Osteoblast (primary cell): Measurements from ENCODE around the gene ODF2L. TPM values are rescaled to one million over a fixed set of nuclear protein-coding genes. Genes with fewer than 3 reads are reported as not detected.

ENCODE experiments used
- DNase-seq: peaks from one replicate; pipeline ENCODE4 v3.0.0; 2011; ENCODE audit warnings: low spot score, mixed read lengths; ENCODE audit not compliant: insufficient read length; ENCODE audit errors: missing footprints
- H2AFZ ChIP-seq: 2 replicates; pipeline ENCODE4 v1.6.0; 2011; ENCODE audit warnings: mild to moderate bottlenecking, low read length
- H3K27ac ChIP-seq: 2 replicates; pipeline ENCODE4 v1.5.1; 2011; ENCODE audit warnings: mild to moderate bottlenecking, low read depth, low read length, moderate library complexity
- H3K27me3 ChIP-seq: 2 replicates; pipeline ENCODE4 v1.6.0; 2012; ENCODE audit warnings: mild to moderate bottlenecking, control low read depth, inconsistent platforms, low read length, moderate library complexity; ENCODE audit not compliant: insufficient read depth
- H3K36me3 ChIP-seq: 2 replicates; pipeline ENCODE4 v1.5.1; 2011; ENCODE audit warnings: mild to moderate bottlenecking, low read length, control low read depth, moderate library complexity; ENCODE audit not compliant: insufficient read depth
- H3K4me1 ChIP-seq: 2 replicates; pipeline ENCODE4 v1.5.1; 2011; ENCODE audit warnings: mild to moderate bottlenecking, low read length, control low read depth, moderate library complexity; ENCODE audit not compliant: insufficient read depth
- H3K4me2 ChIP-seq: 2 replicates; pipeline ENCODE4 v1.6.0; 2011; ENCODE audit warnings: mild to moderate bottlenecking, low read length; ENCODE audit not compliant: insufficient read depth
- H3K4me3 ChIP-seq: fragments of 200-600 bp; sonication (generic); 3 replicates; pipeline ENCODE4 v1.5.1; 2012; ENCODE audit warnings: mild to moderate bottlenecking, low read length, inconsistent platforms; ENCODE audit not compliant: insufficient read depth
- H3K79me2 ChIP-seq: 2 replicates; pipeline ENCODE4 v1.6.0; 2012; ENCODE audit warnings: mild to moderate bottlenecking, low read length, control low read depth, inconsistent platforms; ENCODE audit not compliant: insufficient read depth
- H3K9me3 ChIP-seq: 2 replicates; pipeline ENCODE4 v1.5.1; 2011; ENCODE audit warnings: low read depth, low read length, control low read depth
- H4K20me1 ChIP-seq: 2 replicates; pipeline ENCODE4 v1.6.0; 2012; ENCODE audit warnings: mild to moderate bottlenecking, low read length, control low read depth; ENCODE audit not compliant: insufficient read depth
- total RNA-seq: library from RNA; depleted of rRNA; stranded (reverse); fragments of >200 nt; gene quantifications from 2 replicates; pipeline ENCODE4 v1.2.3, GENCODE V29; 2012
- TF ChIP-seq, protein P1 (sequence below): IDR thresholded peaks from 2 replicates; pipeline ENCODE4 v1.5.1; 2011; ENCODE audit warnings: mild to moderate bottlenecking, low read depth, low read length, moderate library complexity; ENCODE audit errors: extremely low read depth

ODF2L gene
- total RNA-seq, 1 donor = 87.6 TPM

DNA sequence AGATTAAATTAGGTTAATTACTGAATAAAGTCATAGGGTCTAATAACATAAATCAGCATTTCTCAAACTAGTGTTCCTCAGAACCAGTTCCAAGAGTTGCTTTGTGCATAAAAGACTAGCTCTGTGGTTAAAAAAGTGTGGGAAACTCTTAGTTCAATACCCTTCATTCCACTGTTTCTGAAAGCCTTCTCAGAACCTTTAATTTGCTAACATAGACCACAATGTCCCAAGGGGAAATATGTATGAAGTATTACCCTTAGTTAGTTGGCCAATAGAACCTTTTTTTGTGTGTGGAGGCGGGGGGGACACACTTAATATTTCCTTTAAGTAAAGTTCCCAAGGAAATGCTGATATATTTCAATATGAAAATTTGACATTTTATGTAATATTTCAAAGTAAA is 20.4 kb downstream of the ODF2L start:
- peaks cover 33% of the 10 kb centered on the region for H3K36me3 ChIP-seq
- no peaks in the 10 kb centered on the region for H3K79me2 ChIP-seq
- TF ChIP-seq, protein P1, sequence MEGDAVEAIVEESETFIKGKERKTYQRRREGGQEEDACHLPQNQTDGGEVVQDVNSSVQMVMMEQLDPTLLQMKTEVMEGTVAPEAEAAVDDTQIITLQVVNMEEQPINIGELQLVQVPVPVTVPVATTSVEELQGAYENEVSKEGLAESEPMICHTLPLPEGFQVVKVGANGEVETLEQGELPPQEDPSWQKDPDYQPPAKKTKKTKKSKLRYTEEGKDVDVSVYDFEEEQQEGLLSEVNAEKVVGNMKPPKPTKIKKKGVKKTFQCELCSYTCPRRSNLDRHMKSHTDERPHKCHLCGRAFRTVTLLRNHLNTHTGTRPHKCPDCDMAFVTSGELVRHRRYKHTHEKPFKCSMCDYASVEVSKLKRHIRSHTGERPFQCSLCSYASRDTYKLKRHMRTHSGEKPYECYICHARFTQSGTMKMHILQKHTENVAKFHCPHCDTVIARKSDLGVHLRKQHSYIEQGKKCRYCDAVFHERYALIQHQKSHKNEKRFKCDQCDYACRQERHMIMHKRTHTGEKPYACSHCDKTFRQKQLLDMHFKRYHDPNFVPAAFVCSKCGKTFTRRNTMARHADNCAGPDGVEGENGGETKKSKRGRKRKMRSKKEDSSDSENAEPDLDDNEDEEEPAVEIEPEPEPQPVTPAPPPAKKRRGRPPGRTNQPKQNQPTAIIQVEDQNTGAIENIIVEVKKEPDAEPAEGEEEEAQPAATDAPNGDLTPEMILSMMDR = no peak
- DNase-seq = no peak
- H3K9me3 ChIP-seq = no peaks in the 10 kb centered on the region
- H3K4me2 ChIP-seq = no peak overlapping the region
- no peak overlapping the region for H2AFZ ChIP-seq
- no peak overlapping the region for H3K27ac ChIP-seq
- no peaks in the 10 kb centered on the region for H3K27me3 ChIP-seq
- H3K4me1 ChIP-seq = no peaks in the 10 kb centered on the region
- no peaks in the 10 kb centered on the region for H4K20me1 ChIP-seq
- H3K4me3 ChIP-seq = no peak overlapping the region

GRCh38 chr1:86370601-86371022 is 25.5 kb downstream of the ODF2L start:
- Histone ChIP-seq H4K20me1 (no peaks in the 10 kb centered on the region), H3K4me1 (no peaks in the 10 kb centered on the region), H3K79me2 (no peaks in the 10 kb centered on the region), H3K4me3 (no peak overlapping the region), H3K27ac (peak overlapping the region; percentile 30), H3K4me2 (no peak overlapping the region), H2AFZ (no peak overlapping the region), H3K9me3 (no peaks in the 10 kb centered on the region), H3K36me3 (peaks cover 15% of the 10 kb centered on the region), H3K27me3 (no peaks in the 10 kb centered on the region)
- TF ChIP-seq, protein P1 = no peak
- peak; percentile 39 for DNase-seq

- H3K27ac ChIP-seq = no peak overlapping the region
- no peaks in the 10 kb centered on the region for H3K4me1 ChIP-seq
- no peaks in the 10 kb centered on the region for H3K79me2 ChIP-seq
- H3K9me3 ChIP-seq = no peaks in the 10 kb centered on the region
- TF ChIP-seq, protein P1 = no peak
- peaks cover 8% of the 10 kb centered on the region for H3K36me3 ChIP-seq
- H3K4me2 ChIP-seq = no peak overlapping the region
- DNase-seq = no peak
- no peaks in the 10 kb centered on the region for H3K27me3 ChIP-seq
- H4K20me1 ChIP-seq = no peaks in the 10 kb centered on the region
- H3K4me3 ChIP-seq = no peak overlapping the region
- H2AFZ ChIP-seq = no peak overlapping the region
These were observed 30.2 kb downstream of the ODF2L start for GRCh38 chr1:86365896-86366295.

- Histone ChIP-seq H3K4me3 (no peak overlapping the region), H3K79me2 (no peaks in the 10 kb centered on the region), H2AFZ (no peak overlapping the region), H3K4me2 (no peak overlapping the region), H3K36me3 (peaks cover 12% of the 10 kb centered on the region), H3K27ac (no peak overlapping the region), H3K27me3 (no peaks in the 10 kb centered on the region), H3K4me1 (no peaks in the 10 kb centered on the region), H3K9me3 (no peaks in the 10 kb centered on the region), H4K20me1 (no peaks in the 10 kb centered on the region)
- TF ChIP-seq, protein P1 = no peak
- DNase-seq = no peak
These were observed 33.3 kb downstream of the ODF2L start for GRCh38 chr1:86362807-86363206.
